ENCODE measurements around the gene SERPINB13.

DNA sequence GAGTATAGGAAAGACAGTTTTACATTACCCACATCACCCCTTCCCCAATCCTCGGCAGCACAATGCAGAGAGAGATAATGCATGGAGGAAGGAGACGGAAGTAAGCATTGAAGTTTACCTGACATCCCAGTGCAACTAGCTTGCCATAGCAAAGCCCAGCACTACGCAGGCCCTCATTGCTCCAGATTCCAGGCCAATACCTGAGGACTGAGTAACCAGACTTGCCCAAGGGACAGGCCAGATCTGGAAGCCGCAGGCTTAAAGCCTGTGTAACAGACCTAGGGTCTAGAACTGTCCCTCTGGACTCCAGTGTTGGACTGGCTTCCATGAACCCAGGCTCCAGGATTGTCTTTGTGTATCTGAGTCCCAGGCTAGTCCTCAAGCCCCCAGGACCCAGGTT is 39.3 kb downstream of the SERPINB13 start:
- TF ChIP-seq POLR2A (IDR thresholded peaks at IDR 0.05), result no peak
- TF ChIP-seq, protein P1, sequence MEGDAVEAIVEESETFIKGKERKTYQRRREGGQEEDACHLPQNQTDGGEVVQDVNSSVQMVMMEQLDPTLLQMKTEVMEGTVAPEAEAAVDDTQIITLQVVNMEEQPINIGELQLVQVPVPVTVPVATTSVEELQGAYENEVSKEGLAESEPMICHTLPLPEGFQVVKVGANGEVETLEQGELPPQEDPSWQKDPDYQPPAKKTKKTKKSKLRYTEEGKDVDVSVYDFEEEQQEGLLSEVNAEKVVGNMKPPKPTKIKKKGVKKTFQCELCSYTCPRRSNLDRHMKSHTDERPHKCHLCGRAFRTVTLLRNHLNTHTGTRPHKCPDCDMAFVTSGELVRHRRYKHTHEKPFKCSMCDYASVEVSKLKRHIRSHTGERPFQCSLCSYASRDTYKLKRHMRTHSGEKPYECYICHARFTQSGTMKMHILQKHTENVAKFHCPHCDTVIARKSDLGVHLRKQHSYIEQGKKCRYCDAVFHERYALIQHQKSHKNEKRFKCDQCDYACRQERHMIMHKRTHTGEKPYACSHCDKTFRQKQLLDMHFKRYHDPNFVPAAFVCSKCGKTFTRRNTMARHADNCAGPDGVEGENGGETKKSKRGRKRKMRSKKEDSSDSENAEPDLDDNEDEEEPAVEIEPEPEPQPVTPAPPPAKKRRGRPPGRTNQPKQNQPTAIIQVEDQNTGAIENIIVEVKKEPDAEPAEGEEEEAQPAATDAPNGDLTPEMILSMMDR (IDR thresholded peaks at IDR 0.05), result no peak
